HEK293T (cell line): ENCODE data around the gene MGA.

Experiments used
- CTCF ChIA-PET: fragments of 350-600 bp; formaldehyde crosslinking; extraction: SDS; loops from one replicate; lab custom pipeline; 2021; ENCODE audit warnings: antibody characterized with exemption, inconsistent platforms; lab: Yijun Ruan, JAX
- POLR2A ChIA-PET: fragments of 350-600 bp; formaldehyde crosslinking; extraction: SDS; loops from one replicate; lab custom pipeline; 2020; ENCODE audit warnings: antibody characterized with exemption, inconsistent platforms; lab: Yijun Ruan, JAX
- DNase-seq: peaks from one replicate; pipeline ENCODE4 v3.0.0; 2012; ENCODE audit warnings: mixed read lengths; ENCODE audit errors: extremely low spot score
- ARNT ChIP-seq: fragments of 450-650 bp; IDR thresholded peaks from 2 replicates; pipeline ENCODE4 v1.6.1; 2017; ENCODE audit warnings: mild to moderate bottlenecking
- BHLHE40 ChIP-seq: fragments of 450-650 bp; IDR thresholded peaks from 2 replicates; pipeline ENCODE4 v1.6.1; 2016; ENCODE audit warnings: mild to moderate bottlenecking, moderate library complexity, borderline replicate concordance
- CTBP1 ChIP-seq: fragments of 450-650 bp; IDR thresholded peaks from 2 replicates; pipeline ENCODE4 v1.6.1; 2016; ENCODE audit warnings: borderline replicate concordance
- ELF4 ChIP-seq: fragments of 450-650 bp; IDR thresholded peaks from 2 replicates; pipeline ENCODE4 v1.6.1; 2017; ENCODE audit warnings: antibody characterized with exemption
- FOXA1 ChIP-seq: fragments of 450-650 bp; IDR thresholded peaks from 2 replicates; pipeline ENCODE4 v1.6.1; 2016; ENCODE audit warnings: mild to moderate bottlenecking
- FOXK2 ChIP-seq: fragments of 450-650 bp; IDR thresholded peaks from 2 replicates; pipeline ENCODE4 v1.6.1; 2016; ENCODE audit warnings: mild to moderate bottlenecking
- FOXM1 ChIP-seq: fragments of 450-650 bp; IDR thresholded peaks from 2 replicates; pipeline ENCODE4 v1.6.1; 2017; ENCODE audit warnings: mild to moderate bottlenecking, borderline replicate concordance
- HDGF ChIP-seq: fragments of 450-650 bp; IDR thresholded peaks from 2 replicates; pipeline ENCODE4 v1.6.1; 2017; ENCODE audit warnings: antibody characterized with exemption, borderline replicate concordance
- L3MBTL2 ChIP-seq: fragments of 450-650 bp; conservative IDR thresholded peaks from 2 replicates; pipeline ENCODE4 v1.6.1; 2016; ENCODE audit warnings: mild to moderate bottlenecking
- LEF1 ChIP-seq: fragments of 450-650 bp; IDR thresholded peaks from 2 replicates; pipeline ENCODE4 v1.6.1; 2017; ENCODE audit warnings: mild to moderate bottlenecking, borderline replicate concordance
- NFRKB ChIP-seq: fragments of 450-650 bp; IDR thresholded peaks from 2 replicates; pipeline ENCODE4 v1.6.1; 2016; ENCODE audit warnings: mild to moderate bottlenecking, moderate library complexity
- SP1 ChIP-seq: fragments of 450-650 bp; IDR thresholded peaks from 2 replicates; pipeline ENCODE4 v1.6.1; 2017
- SUZ12 ChIP-seq: fragments of 450-650 bp; IDR thresholded peaks from 2 replicates; pipeline ENCODE4 v1.6.1; 2016; ENCODE audit warnings: mild to moderate bottlenecking
- TARDBP ChIP-seq: fragments of 450-650 bp; IDR thresholded peaks from 2 replicates; pipeline ENCODE4 v1.6.1; 2016
- ZNF384 ChIP-seq: fragments of 450-650 bp; IDR thresholded peaks from 2 replicates; pipeline ENCODE4 v1.6.1; 2016
- TF ChIP-seq, protein P1 (sequence below): fragments of 450-650 bp; IDR thresholded peaks from 2 replicates; pipeline ENCODE4 v1.6.1; 2016

The MGA gene

GRCh38 chr15:41659190-41659589 is 1.0 kb upstream of the MGA start:
- TF ChIP-seq, protein P1, sequence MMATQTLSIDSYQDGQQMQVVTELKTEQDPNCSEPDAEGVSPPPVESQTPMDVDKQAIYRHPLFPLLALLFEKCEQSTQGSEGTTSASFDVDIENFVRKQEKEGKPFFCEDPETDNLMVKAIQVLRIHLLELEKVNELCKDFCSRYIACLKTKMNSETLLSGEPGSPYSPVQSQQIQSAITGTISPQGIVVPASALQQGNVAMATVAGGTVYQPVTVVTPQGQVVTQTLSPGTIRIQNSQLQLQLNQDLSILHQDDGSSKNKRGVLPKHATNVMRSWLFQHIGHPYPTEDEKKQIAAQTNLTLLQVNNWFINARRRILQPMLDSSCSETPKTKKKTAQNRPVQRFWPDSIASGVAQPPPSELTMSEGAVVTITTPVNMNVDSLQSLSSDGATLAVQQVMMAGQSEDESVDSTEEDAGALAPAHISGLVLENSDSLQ = no peak
- no peak for TF ChIP-seq FOXK2
- TF ChIP-seq SUZ12 = no peak
- TF ChIP-seq ARNT = no peak
- no peak for TF ChIP-seq L3MBTL2
- no peak for TF ChIP-seq FOXA1
- TF ChIP-seq NFRKB = no peak
- TF ChIP-seq LEF1 = no peak
- no peak for TF ChIP-seq TARDBP
- no peak for TF ChIP-seq SP1
- TF ChIP-seq HDGF = no peak
- no peak for TF ChIP-seq FOXM1
- no peak for TF ChIP-seq CTBP1
- TF ChIP-seq ZNF384 = no peak
- no peak for TF ChIP-seq ELF4
- no peak for TF ChIP-seq BHLHE40

DNA sequence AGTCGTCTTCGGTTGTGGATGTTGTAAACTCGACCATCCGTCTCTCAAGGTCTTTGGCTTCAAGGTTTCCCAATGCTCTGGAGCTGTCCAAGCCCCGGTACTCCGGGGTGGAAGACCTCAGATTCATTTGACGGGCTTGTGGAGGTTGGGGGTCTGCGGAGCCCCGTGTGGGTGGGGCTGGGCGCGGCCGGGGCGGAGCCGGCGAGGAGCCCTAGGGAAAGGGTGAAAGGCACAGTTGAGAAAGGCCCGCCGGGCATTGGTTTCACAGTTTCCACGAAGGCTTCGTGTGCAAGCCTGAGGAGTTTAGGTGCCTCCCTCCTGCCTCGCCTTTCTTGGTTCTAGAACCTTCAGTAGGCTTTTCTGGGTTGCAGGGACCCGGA is 360 bp upstream of the MGA start:
- POLR2A ChIA-PET = interaction anchor here (0.8 to 1.4 kb wide), 4 partner anchors 13 to 56 kb away, joined by 3 to 7 read pairs (median 4); no protein-coding TSS in a partner anchor
- DNase-seq = no peak
- TF ChIP-seq TARDBP (no peak), ZNF384 (no peak), NFRKB (no peak), ELF4 (no peak)
- CTCF ChIA-PET = interaction anchor here (1.2 to 2.0 kb wide), 2 partner anchors 15 to 56 kb away, joined by 3 to 5 read pairs; no protein-coding TSS in a partner anchor

More at GRCh38 chr15:41659190-41659589, 1.0 kb upstream of the MGA start:
- no peak for DNase-seq
- ChIA-PET POLR2A (no interaction called here), CTCF (interaction anchor here (2.0 kb wide), 1 partner anchor 56 kb away, joined by 5 read pairs; no protein-coding TSS in a partner anchor)

DNA sequence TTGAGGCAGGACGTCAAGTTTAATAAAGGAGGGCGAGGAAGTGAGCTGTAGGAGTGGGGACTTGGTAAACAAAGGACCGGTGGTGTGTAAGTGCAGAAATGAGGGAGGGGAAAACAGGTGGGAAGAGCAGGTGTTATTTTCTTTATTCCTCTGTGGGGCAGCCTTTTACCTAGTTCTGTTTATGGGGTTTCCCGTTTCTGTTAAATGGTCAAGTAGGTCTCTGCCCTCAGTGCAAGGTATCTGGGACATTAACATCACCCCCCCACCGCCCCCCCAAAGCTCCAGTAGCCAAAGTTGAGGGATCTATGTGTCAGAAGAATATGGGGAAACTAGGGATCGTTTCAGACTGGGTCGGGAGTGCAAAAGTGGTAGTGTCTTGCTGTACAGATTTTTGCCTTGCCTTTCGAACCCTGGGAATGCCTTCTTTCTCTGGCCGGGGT is 893 bp downstream of the MGA start:
- CTCF ChIA-PET = interaction anchor here (1.2 to 2.0 kb wide), 2 partner anchors 14 to 57 kb away, joined by 3 to 5 read pairs; no protein-coding TSS in a partner anchor
- TF ChIP-seq, protein P1 = no peak
- TF ChIP-seq SP1 = no peak
- TF ChIP-seq ZNF384 = no peak
- TF ChIP-seq ARNT = no peak
- no peak for DNase-seq
- POLR2A ChIA-PET = interaction anchor here (0.6 to 1.4 kb wide), 6 partner anchors 12 to 58 kb away, joined by 3 to 7 read pairs (median 4); no protein-coding TSS in a partner anchor

GRCh38 chr15:41661518-41662225 is 1.5 kb downstream of the MGA start:
- CTCF ChIA-PET = no interaction called here
- POLR2A ChIA-PET = no interaction called here
- TF ChIP-seq L3MBTL2 (peak; percentile 88), HDGF (no peak)
- DNase-seq = peak; percentile 31

DNA sequence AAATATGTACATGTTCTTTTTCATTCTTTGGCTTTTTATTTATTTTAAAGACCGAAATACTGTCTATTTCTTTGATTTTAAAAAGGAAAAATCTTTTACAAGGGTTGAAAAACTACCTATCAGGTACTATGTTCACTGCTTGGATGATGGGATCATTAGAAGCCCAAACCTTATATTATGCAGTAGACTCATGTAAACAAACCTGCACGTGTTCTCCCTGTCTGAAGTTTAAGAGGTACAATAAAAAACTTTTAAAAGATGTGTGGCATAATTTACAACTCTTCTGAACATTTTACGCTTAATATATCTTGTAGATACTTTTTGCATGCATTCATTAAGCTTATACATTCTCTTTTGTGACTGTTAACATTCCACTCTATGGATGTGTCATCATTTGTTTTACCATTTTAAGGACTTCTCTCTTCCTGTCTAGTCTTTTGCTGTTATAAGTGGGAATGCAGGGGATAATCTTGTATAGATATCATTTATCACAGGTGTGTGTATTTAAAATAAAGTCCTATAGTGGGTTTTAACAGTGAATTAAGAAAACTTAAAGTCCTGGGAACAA is 6.2 kb downstream of the MGA start:
- POLR2A ChIA-PET = no interaction called here
- CTCF ChIA-PET = no interaction called here
- TF ChIP-seq ELF4 = no peak
- no peak for TF ChIP-seq FOXK2
- no peak for TF ChIP-seq FOXA1
- no peak for TF ChIP-seq L3MBTL2
- TF ChIP-seq SP1 = no peak
- no peak for TF ChIP-seq CTBP1
- TF ChIP-seq, protein P1 = no peak
- TF ChIP-seq FOXM1 = no peak
- no peak for TF ChIP-seq ARNT
- TF ChIP-seq TARDBP = no peak
- TF ChIP-seq SUZ12 = no peak
- TF ChIP-seq ZNF384 = no peak
- no peak for TF ChIP-seq LEF1
- no peak for TF ChIP-seq HDGF
- no peak for TF ChIP-seq NFRKB
- no peak for TF ChIP-seq BHLHE40
- no peak for DNase-seq

- POLR2A ChIA-PET = no interaction called here
- no peak for TF ChIP-seq HDGF
- no peak for TF ChIP-seq FOXK2
- no peak for TF ChIP-seq SP1
- no peak for TF ChIP-seq TARDBP
- CTCF ChIA-PET = no interaction called here
- DNase-seq = no peak
Observed at GRCh38 chr15:41669701-41670100, 9.5 kb downstream of the MGA start.
